HepG2 (cell line): ENCODE results near the gene VPS37D. TPM values are rescaled to one million over a fixed set of nuclear protein-coding genes. Genes with fewer than 3 reads are reported as not detected.
A peak's percentile ranks its signal among the peaks of the same experiment; 100 is the strongest.

ENCODE experiments used
- ATAC-seq: fragments of 200-7000 bp; cut with Tn5 transposase; 3 replicates; pipeline ENCODE4 v1.9.1; 2020; ENCODE audit warnings: mild to moderate bottlenecking, moderate library complexity
- BruUV-seq: library from RNA; stranded (reverse); fragments of 400-500 nt; replicated peaks from 2 replicates; lab custom pipeline; 2021; lab: Mats Ljungman, UMichigan
- CTCF ChIA-PET: fragments of 300-600 bp; formaldehyde crosslinking; extraction: SDS; loops from one replicate; lab custom pipeline; 2021; ENCODE audit warnings: low total read pairs, inconsistent platforms, low intra/inter-chr PET ratio; lab: Yijun Ruan, JAX
- POLR2A ChIA-PET: fragments of 350-600 bp; sonication (Branson Sonifier 250); formaldehyde crosslinking; loops from one replicate; lab custom pipeline; 2020; ENCODE audit warnings: antibody characterized with exemption, inconsistent platforms; lab: Yijun Ruan, JAX
- DNase-seq: peaks from one replicate; pipeline ENCODE4 v3.0.0-alpha.2; 2015; ENCODE audit warnings: low spot score
- FAIRE-seq: peaks from 3 replicates; lab custom pipeline; 2011; peaks lifted over from hg19 to GRCh38; lab: Jason Lieb, UNC
- H2AFZ ChIP-seq: one replicate; pipeline ENCODE4 v1.6.1; 2011; ENCODE audit warnings: low read length, inconsistent platforms
- H3K27ac ChIP-seq: fragments of 300-600 bp; 3 replicates; pipeline ENCODE4 v1.8.0; 2011; ENCODE audit warnings: mixed run types, mild to moderate bottlenecking, mixed read lengths, low read length, inconsistent platforms; ENCODE audit not compliant: insufficient read depth; ENCODE audit errors: extremely low read length
- H3K27me3 ChIP-seq, 2 experiments: fragments of 200-600 bp in 1 of 2; 2 replicates in 1 of 2; 3 replicates in 1 of 2; pipeline versions ENCODE4 v1.6.0 to v1.8.0; 2011; ENCODE audit warnings: low read length in 2 of 2, mild to moderate bottlenecking in 2 of 2, moderate library complexity in 2 of 2, inconsistent platforms in 1 of 2; ENCODE audit not compliant: insufficient read depth in 2 of 2, control insufficient read depth in 1 of 2
- H3K36me3 ChIP-seq, 2 experiments: fragments of 200-600 bp in 1 of 2; replicated peaks in 1 of 2; 2 replicates in 1 of 2; 3 replicates in 1 of 2; pipeline versions ENCODE4 v1.5.1 to v1.8.0; 2011; ENCODE audit warnings: low read length in 2 of 2, inconsistent platforms in 1 of 2; ENCODE audit not compliant: insufficient read depth in 2 of 2, control insufficient read depth in 1 of 2
- H3K4me1 ChIP-seq: 2 replicates; pipeline ENCODE4 v1.5.1; 2012; ENCODE audit warnings: low read length, inconsistent platforms; ENCODE audit not compliant: insufficient read depth
- H3K4me2 ChIP-seq: 2 replicates; pipeline ENCODE4 v1.6.0; 2011; ENCODE audit warnings: low read depth, low read length, inconsistent platforms
- H3K4me3 ChIP-seq, 3 experiments: fragments of 200-600 bp in 1 of 3; sonication (generic), shearing (Covaris generic) in 1 of 3; replicated peaks in 1 of 3; 2 replicates each; pipeline ENCODE4 v1.5.1; 2011 to 2016; ENCODE audit warnings: low read length in 3 of 3, inconsistent platforms in 2 of 3, low read depth in 2 of 3, mild to moderate bottlenecking in 2 of 3, control low read depth in 1 of 3, mixed read lengths in 1 of 3; ENCODE audit not compliant: insufficient read depth in 1 of 3
- H3K79me2 ChIP-seq: one replicate; pipeline ENCODE4 v1.6.1; 2011; ENCODE audit warnings: low read length, inconsistent platforms; ENCODE audit not compliant: insufficient read depth
- H3K9ac ChIP-seq: 2 replicates; pipeline ENCODE4 v1.6.0; 2011; ENCODE audit warnings: mild to moderate bottlenecking, low read depth, low read length, inconsistent platforms; ENCODE audit not compliant: insufficient read depth
- H3K9me3 ChIP-seq: 2 replicates; pipeline ENCODE4 v1.5.1; 2012; ENCODE audit warnings: mild to moderate bottlenecking, low read length
- H4K20me1 ChIP-seq: 2 replicates; pipeline ENCODE4 v1.6.0; 2011; ENCODE audit warnings: inconsistent platforms, mild to moderate bottlenecking, low read length, moderate library complexity; ENCODE audit not compliant: insufficient read depth
- KLF9 ChIP-seq: IDR thresholded peaks from 2 replicates; pipeline ENCODE4 v1.6.1; 2016; ENCODE audit warnings: low read depth
- TFE3 ChIP-seq: IDR thresholded peaks from 2 replicates; pipeline ENCODE4 v1.6.1; 2016
- TRAFD1 ChIP-seq: sonication (generic); formaldehyde crosslinking; IDR thresholded peaks from 2 replicates; pipeline ENCODE4 v1.5.1; 2020; ENCODE audit warnings: missing genetic modification reagents, mild to moderate bottlenecking, borderline replicate concordance
- ZBTB20 ChIP-seq: sonication (generic); formaldehyde crosslinking; IDR thresholded peaks from 2 replicates; pipeline ENCODE4 v1.8.1; 2023; ENCODE audit warnings: missing genetic modification reagents, low read depth, mild to moderate bottlenecking, borderline replicate concordance
- ZFP36 ChIP-seq: fragments of 150-350 bp; IDR thresholded peaks from 2 replicates; pipeline ENCODE4 v1.6.1; 2018; ENCODE audit warnings: borderline replicate concordance, low read length, low read depth; ENCODE audit not compliant: partially characterized antibody
- ZNF142 ChIP-seq: sonication (generic); formaldehyde crosslinking; IDR thresholded peaks from 2 replicates; pipeline ENCODE4 v1.4.0; 2020; ENCODE audit warnings: missing genetic modification reagents
- ZNF253 ChIP-seq: sonication (generic); formaldehyde crosslinking; IDR thresholded peaks from 2 replicates; pipeline ENCODE4 v1.8.0; 2022; ENCODE audit warnings: mild to moderate bottlenecking, missing genetic modification reagents, borderline replicate concordance
- WGBS: methylation state at CpG from one replicate; pipeline ENCODE4 v1.1.6; 2017; ENCODE audit warnings: low lambda C conversion rate; 5-methylcytosine and 5-hydroxymethylcytosine counted together
- in situ Hi-C: cut with HindIII; loops from 2 replicates; pipeline ENCODE4 v1.10.0; 2017; ENCODE audit warnings: low pct_unique_long_range_greater_than_20kb; ENCODE audit not compliant: extremely low pct_ligation_motif_present
- intact Hi-C: fragments of 100-400 bp; cut with micrococcal nuclease; formaldehyde crosslinking; loops from one replicate; pipeline ENCODE4 v1.10.0; 2022; ENCODE audit not compliant: unreplicated experiment
- polyA plus RNA-seq, 8 experiments: library from polyadenylated mRNA; depleted of rRNA in 3 of 8; stranded (reverse) in 7 of 8; unstranded in 1 of 8; fragments of >200 nt; fragmentation: Illumina TruSeq in 4 of 8; extraction: Trizol in 4 of 8; gene quantifications; 2 replicates each; pipeline versions ENCODE4 v1.2.1 to v1.2.3, GENCODE V29; 2011 to 2016; ENCODE audit warnings: low read depth in 4 of 8, missing spikeins in 1 of 8, mixed read lengths in 1 of 8; ENCODE audit not compliant: insufficient read depth in 1 of 8
- total RNA-seq, 5 experiments: library from RNA; depleted of rRNA; stranded (reverse); fragments of >200 nt; fragmentation: Illumina TruSeq; extraction: Trizol; gene quantifications; 2 replicates each; pipeline ENCODE4 v1.2.3, GENCODE V29; 2016; ENCODE audit warnings: low read depth in 1 of 5

Gene VPS37D
- total and polyA plus RNA-seq, 2 of the 13 experiments (the other 11 are each of a cell fraction or from before 2014, with no cell fraction given): 3.8 to 6.3 TPM

- peak overlapping the region in 2 of 3 experiments; percentile 3 to 13; a peak in 1 of 6 replicates for H3K4me3 ChIP-seq
- peak overlapping the region; percentile 36 for H3K27ac ChIP-seq
- ChIA-PET CTCF (no interaction called here), POLR2A (interaction anchor here (0.6 to 2.3 kb wide), 17 partner anchors 9 to 159 kb away, joined by 3 to 12 read pairs (median 6); partner anchors contain the start of genes ABHD11, BCL7B, BUD23 and DNAJC30)
- peak overlapping the region; percentile 3; the same call in 1 of the 2 replicates for H3K9ac ChIP-seq
- FAIRE-seq (no peak), DNase-seq (no peak), ATAC-seq (no peak)
- BruUV-seq: no TSS peak
- TF ChIP-seq ZNF142 (CRISPR knock-in tag) (no peak), TRAFD1 (CRISPR knock-in tag) (0 out of 2 replicates have a peak, but pooled peaks have one; percentile 27), ZFP36 (peak; percentile 79), ZNF253 (CRISPR knock-in tag) (no peak), TFE3 (no peak), ZBTB20 (CRISPR knock-in tag) (no peak), KLF9 (no peak)
- peaks cover 47% of the 10 kb centered on the region for H3K4me1 ChIP-seq
- H3K27me3 ChIP-seq: peaks cover 0 to 1% of the 10 kb centered on the region in 2 experiments; a peak in 1 of 5 replicates
- no peak overlapping the region for H2AFZ ChIP-seq
- intact Hi-C loops: loop anchor here (5.0 kb wide), 2 partner anchors 34 to 49 kb away; partner anchors contain the start of genes BUD23, DNAJC30 and VPS37D
- in situ Hi-C loops: loop anchor here (5.0 kb wide), 1 partner anchor 109 kb away; no protein-coding TSS in a partner anchor
- H3K9me3 ChIP-seq: no peaks in the 10 kb centered on the region
- 81% methylated on average over 4 of the region's 4 CpGs for WGBS
- H3K36me3 ChIP-seq: no peaks in the 10 kb centered on the region
- peaks cover 7% of the 10 kb centered on the region for H4K20me1 ChIP-seq
- peak overlapping the region; percentile 51 for H3K4me2 ChIP-seq
- no peaks in the 10 kb centered on the region for H3K79me2 ChIP-seq
Measured at GRCh38 chr7:73716318-73716890, 48.8 kb downstream of the VPS37D start.
